SKM-1 (cell line): ENCODE results near the gene LTO1.

Experiments
- DNase-seq: peaks from one replicate; lab custom pipeline; 2025; ENCODE audit not compliant: unreplicated experiment; lab: John Stamatoyannopoulos, UW

Gene LTO1

GRCh38 chr11:69647390-69647748 lies 27.8 kb downstream of the LTO1 start:
- no peak for DNase-seq

- no peak for DNase-seq
Measured at GRCh38 chr11:69646493-69647389, 28.4 kb downstream of the LTO1 start.

GRCh38 chr11:69645801-69646492 lies 29.2 kb downstream of the LTO1 start:
- no peak for DNase-seq

- no peak for DNase-seq
Measured at GRCh38 chr11:69644962-69645675, 30.0 kb downstream of the LTO1 start.

GRCh38 chr11:69644071-69644961 lies 30.8 kb downstream of the LTO1 start:
- DNase-seq = no peak

- DNase-seq = no peak
Measured at GRCh38 chr11:69643646-69644045, 31.5 kb downstream of the LTO1 start.

- DNase-seq = peak; percentile 22
Measured at GRCh38 chr11:69642913-69643632, 32.1 kb downstream of the LTO1 start.

- DNase-seq = no peak
Measured at GRCh38 chr11:69642549-69642912, 32.6 kb downstream of the LTO1 start.

GRCh38 chr11:69641681-69642548 lies 33.2 kb downstream of the LTO1 start:
- DNase-seq = no peak

- DNase-seq = peak; percentile 24
Measured at GRCh38 chr11:69640995-69641581, 34.1 kb downstream of the LTO1 start, which contains the start of gene CCND1. Gene CCND1 (plus strand): TSS chr11:69641156. CDS start chr11:69641314, 158 bp downstream.

GRCh38 chr11:69640260-69640994 lies 34.7 kb downstream of the LTO1 start:
- no peak for DNase-seq

GRCh38 chr11:69639831-69640230 lies 35.3 kb downstream of the LTO1 start:
- no peak for DNase-seq

- DNase-seq = peak; percentile 53
Measured at GRCh38 chr11:69638941-69639681, 36.0 kb downstream of the LTO1 start.

- DNase-seq = no peak
Measured at GRCh38 chr11:69637941-69638871, 36.9 kb downstream of the LTO1 start.

- no peak for DNase-seq
Measured at GRCh38 chr11:69637198-69637940, 37.8 kb downstream of the LTO1 start.
